GM19351 (cell line): ENCODE measurements around the gene DLX1.
"Not testable (repeated sequence)": the region's sequence is repeated elsewhere in the genome, so short reads cannot be mapped to it uniquely, and the experiment has no call there.

Experiments
- ATAC-seq: cut with Tn5 transposase; IDR thresholded peaks from one replicate; pipeline ENCODE4 v1.9.1; 2021; ENCODE audit warnings: mild to moderate bottlenecking, moderate library complexity; ENCODE audit not compliant: unreplicated experiment

The DLX1 gene

GRCh38 chr2:172109256-172109987, 24.1 kb downstream of the DLX1 start:
- no peak for ATAC-seq

GRCh38 chr2:172109988-172110811, 24.9 kb downstream of the DLX1 start:
- ATAC-seq, result no peak

GRCh38 chr2:172113617-172114016, 28.3 kb downstream of the DLX1 start:
- no peak for ATAC-seq

GRCh38 chr2:172114176-172114575, 28.9 kb downstream of the DLX1 start:
- ATAC-seq, result not testable (repeated sequence)

- no peak for ATAC-seq
Observed at GRCh38 chr2:172114579-172114978, 29.3 kb downstream of the DLX1 start.

- ATAC-seq, result no peak
Observed at GRCh38 chr2:172116107-172116506, 30.8 kb downstream of the DLX1 start.

- ATAC-seq, result no peak
Observed at GRCh38 chr2:172119089-172119488, 33.8 kb downstream of the DLX1 start.

- no peak for ATAC-seq
Observed at GRCh38 chr2:172120118-172120517, 34.8 kb downstream of the DLX1 start.

GRCh38 chr2:172128484-172128883, 43.2 kb downstream of the DLX1 start:
- no peak for ATAC-seq

GRCh38 chr2:172129404-172129803, 44.1 kb downstream of the DLX1 start:
- no peak for ATAC-seq

GRCh38 chr2:172131713-172132555, 46.6 kb downstream of the DLX1 start:
- ATAC-seq, result no peak

- no peak for ATAC-seq
Observed at GRCh38 chr2:172134270-172134669, 49.0 kb downstream of the DLX1 start.

GRCh38 chr2:172135446-172135845, 50.1 kb downstream of the DLX1 start:
- ATAC-seq, result no peak

- no peak for ATAC-seq
Observed at GRCh38 chr2:172137109-172137508, 51.8 kb downstream of the DLX1 start.

- no peak for ATAC-seq
Observed at GRCh38 chr2:172137943-172138342, 52.6 kb downstream of the DLX1 start.

- ATAC-seq, result not testable (repeated sequence)
Observed at GRCh38 chr2:172138727-172139126, 53.4 kb downstream of the DLX1 start.
